NOMO-1 (cell line): ENCODE data around the gene SAMHD1.
"Not testable (repeated sequence)": the region's sequence is repeated elsewhere in the genome, so short reads cannot be mapped to it uniquely, and the experiment has no call there.

ENCODE experiments used
- DNase-seq, 2 experiments: peaks; one replicate each; lab custom pipeline; 2025; ENCODE audit not compliant: unreplicated experiment in 2 of 2; lab: John Stamatoyannopoulos, UW

The SAMHD1 gene

GRCh38 chr20:36856691-36857635 lies 94.5 kb downstream of the SAMHD1 start:
- DNase-seq = no peak

DNA sequence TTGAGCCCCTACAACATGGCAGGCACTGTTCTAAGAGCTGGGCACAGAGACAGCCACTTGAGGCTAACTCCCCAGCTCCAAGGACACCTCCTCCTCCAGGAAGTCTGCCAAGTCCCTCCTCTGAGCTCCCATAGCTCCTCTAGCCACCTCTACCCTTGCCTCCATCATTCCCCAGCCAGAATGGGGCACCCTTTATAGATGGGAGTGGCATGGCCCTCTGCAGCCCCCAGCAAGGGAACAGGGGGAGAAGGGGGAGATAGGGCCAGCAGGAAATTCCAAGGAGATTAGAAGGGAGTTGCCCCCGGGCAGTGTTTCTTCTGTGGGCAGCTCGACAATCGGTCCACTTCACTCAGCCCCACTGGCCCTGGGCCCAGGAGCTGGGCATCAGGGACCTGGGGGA lies 95.3 kb downstream of the SAMHD1 start:
- DNase-seq = no peak

DNA sequence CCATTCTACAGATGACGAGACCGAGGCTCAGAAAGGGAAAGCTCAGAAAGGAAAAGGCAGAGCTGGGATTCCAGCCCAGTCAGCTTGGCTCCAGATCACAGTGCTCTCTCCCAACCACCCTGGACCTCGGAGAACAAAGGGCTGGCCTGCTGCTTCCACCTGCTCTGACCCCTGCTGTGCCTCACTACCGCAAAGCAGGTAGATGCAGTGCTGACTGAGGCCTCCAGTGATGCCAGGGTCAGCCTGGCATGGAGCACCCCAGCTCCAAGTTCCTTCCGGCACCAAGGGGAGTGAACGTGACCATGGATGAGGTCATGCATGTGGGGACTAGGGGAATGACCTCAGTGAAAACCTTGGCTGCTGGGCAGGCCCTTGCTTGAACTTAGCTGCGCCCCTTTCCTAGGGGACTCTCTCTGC lies 96.3 kb downstream of the SAMHD1 start:
- DNase-seq = no peak

GRCh38 chr20:36854348-36855240 lies 96.9 kb downstream of the SAMHD1 start:
- DNase-seq = no peak

DNA sequence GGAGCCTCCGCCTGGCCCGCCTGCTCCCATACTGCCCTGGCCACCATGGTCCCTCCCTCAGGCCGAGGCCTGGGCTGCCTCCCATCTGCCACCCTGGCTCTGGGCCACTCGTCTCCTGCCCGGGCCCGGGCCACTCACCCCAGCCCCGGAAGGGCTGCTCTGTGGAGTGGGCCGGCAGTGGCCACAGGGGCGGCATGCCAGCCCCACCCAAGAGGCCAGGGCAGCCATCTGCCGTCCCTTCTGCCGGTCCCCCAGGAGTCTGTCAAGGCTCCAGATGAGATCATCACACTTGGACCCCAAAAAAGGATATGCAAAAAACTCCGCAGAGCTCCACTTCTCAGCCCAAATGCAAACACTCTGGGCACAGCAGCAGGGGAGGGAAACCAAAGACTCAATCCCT lies 99.3 kb downstream of the SAMHD1 start:
- DNase-seq = no peak

DNA sequence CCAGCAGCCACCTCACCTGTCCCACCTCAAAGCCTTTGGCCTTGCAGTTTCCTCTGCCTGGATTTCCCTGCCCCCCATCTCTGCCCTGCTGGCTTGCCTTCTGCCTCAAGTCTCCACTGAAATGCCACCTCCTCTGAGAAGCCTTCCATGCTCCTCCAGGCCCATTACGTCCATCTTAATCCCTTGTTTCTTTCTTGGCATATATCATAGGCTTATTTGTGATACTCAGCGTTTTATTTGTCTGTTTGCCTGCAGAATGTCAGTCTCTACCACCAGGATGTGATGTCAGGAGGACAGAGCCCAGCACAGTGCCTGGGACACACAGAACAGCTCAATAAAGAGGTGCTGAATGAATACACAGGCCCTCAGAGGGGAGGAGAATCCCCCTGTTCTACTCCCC lies 100.0 kb downstream of the SAMHD1 start:
- DNase-seq = no peak

DNA sequence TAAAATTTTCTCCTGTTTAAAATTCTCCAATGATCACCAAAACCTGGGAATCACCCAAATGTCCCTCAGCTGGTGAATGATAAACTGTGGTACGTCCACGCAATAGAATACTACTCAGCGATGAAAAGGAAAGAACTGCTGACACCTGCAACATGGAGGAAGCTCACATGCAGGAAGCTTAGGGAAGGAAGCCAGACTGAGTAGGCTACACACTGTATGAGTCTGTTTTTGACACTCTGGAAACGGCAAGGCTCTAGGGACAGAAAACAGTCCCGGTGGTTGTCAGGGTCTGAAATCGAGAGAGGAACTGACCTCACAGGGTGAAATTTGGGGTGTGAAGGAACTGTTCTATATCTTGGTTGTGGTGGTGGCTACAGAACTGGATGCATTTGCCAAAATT lies 100.7 kb downstream of the SAMHD1 start:
- DNase-seq = no peak

DNA sequence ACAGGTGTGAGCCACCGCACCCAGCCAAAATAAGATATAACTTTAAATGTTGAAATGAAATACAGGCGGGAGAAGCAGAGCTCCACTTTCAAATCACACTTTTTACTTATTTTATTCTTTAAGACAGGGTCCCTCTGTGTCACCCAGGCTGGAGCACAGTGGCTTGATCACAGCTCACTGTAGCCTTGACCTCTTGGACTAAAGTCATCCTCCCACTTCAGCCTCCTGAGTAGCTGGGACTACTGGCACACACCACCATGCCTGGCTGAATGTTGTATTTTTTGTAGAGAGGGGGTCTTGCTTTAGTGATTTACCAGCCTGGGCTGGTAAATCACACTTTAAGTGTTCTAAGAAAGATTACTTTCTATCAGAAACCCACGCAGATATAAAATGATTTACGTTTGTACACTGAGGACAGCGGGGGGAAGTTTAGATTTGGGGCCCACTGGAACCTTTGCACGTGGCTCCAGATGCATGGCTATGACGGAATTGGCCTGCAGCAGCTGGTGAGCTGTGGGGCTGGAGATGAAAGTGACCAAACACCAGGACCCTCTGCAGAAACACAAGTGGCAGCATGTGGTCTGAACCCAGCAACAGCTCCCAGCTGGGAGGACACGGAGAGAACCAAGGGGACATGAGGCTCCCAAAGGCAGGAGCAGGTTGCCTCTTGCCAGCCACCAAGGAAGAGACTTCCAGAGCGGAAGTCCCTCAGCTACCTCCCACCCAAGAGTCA lies 102.0 kb downstream of the SAMHD1 start:
- no peak for DNase-seq

GRCh38 chr20:36848677-36849076 lies 102.8 kb downstream of the SAMHD1 start:
- no peak for DNase-seq

DNA sequence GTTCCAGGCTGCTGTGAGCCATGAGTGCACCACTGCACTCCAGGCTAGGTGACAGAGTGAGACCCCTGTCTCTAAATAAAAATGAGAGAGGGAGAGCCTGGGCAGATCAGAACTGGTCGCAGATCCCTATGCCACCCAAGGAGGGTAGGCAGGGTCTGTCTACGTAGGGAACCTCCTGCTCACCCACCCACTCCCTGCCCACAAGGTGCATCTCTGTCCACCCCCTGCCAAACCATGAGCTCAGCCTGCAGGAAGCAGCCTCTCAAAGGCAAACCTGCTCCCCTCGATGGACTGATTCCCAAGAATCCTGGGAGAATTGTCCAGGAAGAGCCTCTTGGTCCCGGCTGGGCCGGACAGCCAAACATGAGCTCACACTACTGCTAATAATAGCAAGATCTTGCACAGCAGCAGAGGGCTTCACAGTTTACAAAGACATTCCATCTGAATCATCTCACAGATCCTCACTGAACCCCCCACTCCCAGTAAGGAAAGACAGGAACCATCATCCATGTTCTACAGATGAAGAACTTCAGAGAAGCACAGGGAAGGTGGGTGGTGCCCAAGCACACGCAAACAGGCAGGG lies 103.3 kb downstream of the SAMHD1 start:
- DNase-seq = no peak

DNA sequence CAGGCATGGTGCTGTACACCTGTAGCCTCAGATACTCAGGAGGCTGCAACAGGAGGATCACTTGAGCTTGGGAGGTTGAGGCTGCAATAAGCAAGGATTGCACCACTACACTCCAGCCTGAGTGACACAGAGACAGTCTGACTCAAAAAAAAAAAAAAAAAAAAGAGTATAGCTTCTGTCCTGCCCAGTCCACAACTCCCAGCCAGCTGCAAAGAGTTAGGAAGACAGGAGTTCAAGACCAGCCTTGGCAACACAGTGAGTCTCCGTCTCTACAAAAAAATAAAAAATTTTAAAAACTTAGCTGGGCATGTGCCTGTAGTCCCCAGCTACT lies 103.8 kb downstream of the SAMHD1 start:
- no peak for DNase-seq

GRCh38 chr20:36847009-36847709 lies 104.3 kb downstream of the SAMHD1 start:
- DNase-seq = no peak

GRCh38 chr20:36845288-36845971 lies 106.1 kb downstream of the SAMHD1 start:
- no peak for DNase-seq

DNA sequence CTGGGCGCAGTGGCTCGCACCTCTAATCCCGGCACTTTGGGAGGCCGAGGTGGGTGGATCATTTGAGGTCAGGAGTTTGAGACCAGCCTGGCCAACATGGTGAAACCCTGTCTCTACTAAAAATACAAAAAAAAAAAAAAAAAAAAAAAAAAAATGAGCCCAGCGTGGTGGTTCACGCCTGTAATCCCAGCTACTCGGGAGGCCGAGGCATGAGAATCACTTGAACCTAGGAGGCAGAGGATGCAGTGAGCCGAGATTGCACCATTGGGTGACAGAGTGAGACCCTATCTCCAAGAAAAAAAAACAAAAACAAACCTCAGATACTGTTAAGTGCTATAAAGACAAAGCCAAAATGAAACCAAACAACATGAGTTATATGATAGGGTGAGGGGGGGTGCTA lies 110.5 kb downstream of the SAMHD1 start:
- DNase-seq = not testable (repeated sequence)
